ENCODE measurements around the gene NTN5.

DNA sequence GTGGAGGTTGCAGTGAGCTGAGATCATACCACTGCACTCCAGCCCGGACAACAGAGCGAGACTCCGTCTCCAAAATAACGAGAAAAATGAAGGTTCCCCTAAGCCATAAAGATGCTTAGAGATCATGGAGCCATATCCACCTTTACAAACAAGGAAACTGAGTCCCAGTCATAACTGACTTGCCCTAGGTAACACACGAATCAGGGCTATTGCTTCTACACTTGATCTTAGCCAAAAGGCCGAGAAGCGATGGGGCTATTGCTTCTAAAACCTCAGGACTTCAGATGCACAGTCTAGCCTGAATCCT is 38.8 kb downstream of the NTN5 start:
- TF ChIP-seq POLR2A (IDR thresholded peaks at IDR 0.05; ENCODE audit: low read depth, low read length) (no peak), POLR2AphosphoS5 (IDR thresholded peaks at IDR 0.05; ENCODE audit: low read depth, low read length) (no peak; the same call in 1 of the 2 replicates)

All from GM12891 (cell line).